GM18858 (cell line): ENCODE data around the gene NDUFB1.

Experiments used
- ATAC-seq: cut with Tn5 transposase; IDR thresholded peaks from one replicate; pipeline ENCODE4 v1.9.1; 2021; ENCODE audit not compliant: unreplicated experiment

Gene NDUFB1

GRCh38 chr14:92099802-92100201 lies 21.7 kb downstream of the NDUFB1 start:
- no peak for ATAC-seq

DNA sequence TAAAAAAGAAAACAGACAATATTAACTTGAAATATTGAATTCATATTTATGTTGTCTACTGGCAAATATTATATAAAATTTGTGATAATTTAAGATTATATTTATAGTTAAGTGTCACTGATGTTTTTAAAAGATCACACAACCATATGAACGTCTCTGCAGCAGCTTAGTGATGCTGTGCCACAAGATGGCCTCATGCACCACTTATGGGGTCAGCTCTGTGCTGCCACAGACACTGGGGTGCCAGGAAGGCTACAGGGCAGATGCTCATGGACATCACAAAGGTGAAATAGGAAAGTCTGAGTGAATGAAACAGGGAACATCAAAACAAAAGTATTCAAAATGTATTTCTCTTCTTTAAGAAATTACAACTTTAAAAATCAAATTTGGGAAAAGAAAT lies 28.2 kb downstream of the NDUFB1 start:
- ATAC-seq: no peak

GRCh38 chr14:92088494-92088893 lies 33.0 kb downstream of the NDUFB1 start:
- ATAC-seq: no peak

- no peak for ATAC-seq
Observed at GRCh38 chr14:92074555-92074954, 47.0 kb downstream of the NDUFB1 start.
